HG02870 (cell line): ENCODE measurements around the gene ABCA5.

Experiments used
- ATAC-seq: cut with Tn5 transposase; IDR thresholded peaks from one replicate; pipeline ENCODE4 v1.9.1; 2021; ENCODE audit warnings: mild to moderate bottlenecking, moderate library complexity; ENCODE audit not compliant: unreplicated experiment

ABCA5 gene

GRCh38 chr17:69267219-69267618 lies 59.7 kb downstream of the ABCA5 start:
- no peak for ATAC-seq

GRCh38 chr17:69265873-69266272 lies 61.1 kb downstream of the ABCA5 start:
- no peak for ATAC-seq

- ATAC-seq = no peak
Measured at GRCh38 chr17:69254187-69254586, 72.7 kb downstream of the ABCA5 start.

- no peak for ATAC-seq
Measured at GRCh38 chr17:69250641-69251040, 76.3 kb downstream of the ABCA5 start.

- ATAC-seq = no peak
Measured at GRCh38 chr17:69246726-69247375, 80.1 kb downstream of the ABCA5 start.

GRCh38 chr17:69246202-69246601 lies 80.7 kb downstream of the ABCA5 start:
- ATAC-seq = no peak

- no peak for ATAC-seq
Measured at GRCh38 chr17:69245617-69246016, 81.3 kb downstream of the ABCA5 start.

GRCh38 chr17:69239611-69240600 lies 87.0 kb downstream of the ABCA5 start:
- no peak for ATAC-seq

GRCh38 chr17:69236946-69237345 lies 90.0 kb downstream of the ABCA5 start:
- no peak for ATAC-seq

- ATAC-seq = no peak
Measured at GRCh38 chr17:69236464-69236863, 90.5 kb downstream of the ABCA5 start.

GRCh38 chr17:69235338-69236058 lies 91.4 kb downstream of the ABCA5 start:
- peak; percentile 84 for ATAC-seq

GRCh38 chr17:69232650-69233049 lies 94.3 kb downstream of the ABCA5 start:
- no peak for ATAC-seq

- no peak for ATAC-seq
Measured at GRCh38 chr17:69231521-69231920, 95.4 kb downstream of the ABCA5 start.

- ATAC-seq = no peak
Measured at GRCh38 chr17:69230939-69231338, 96.0 kb downstream of the ABCA5 start.

- no peak for ATAC-seq
Measured at GRCh38 chr17:69228576-69228975, 98.4 kb downstream of the ABCA5 start, which contains the start of gene ABCA10. ABCA10 (minus strand) TSS chr17:69228824; CDS start chr17:69225358, 3,466 bp downstream.

- no peak for ATAC-seq
Measured at GRCh38 chr17:69228018-69228417, 98.9 kb downstream of the ABCA5 start.

GRCh38 chr17:69227541-69227940 lies 99.4 kb downstream of the ABCA5 start:
- ATAC-seq = no peak

GRCh38 chr17:69223809-69224208 lies 103.1 kb downstream of the ABCA5 start:
- ATAC-seq = peak; percentile 93

GRCh38 chr17:69222707-69223258 lies 104.2 kb downstream of the ABCA5 start:
- no peak for ATAC-seq

- no peak for ATAC-seq
Measured at GRCh38 chr17:69220098-69220497, 106.8 kb downstream of the ABCA5 start.

GRCh38 chr17:69218986-69219385 lies 107.9 kb downstream of the ABCA5 start:
- no peak for ATAC-seq
